HG03354 (cell line): ENCODE measurements around the gene MRPL11.
"Not testable (repeated sequence)": the region's sequence is repeated elsewhere in the genome, so short reads cannot be mapped to it uniquely, and the experiment has no call there.

ENCODE experiments used
- ATAC-seq: cut with Tn5 transposase; IDR thresholded peaks from one replicate; pipeline ENCODE4 v1.9.1; 2021; ENCODE audit warnings: mild to moderate bottlenecking; ENCODE audit not compliant: unreplicated experiment, poor library complexity, severe bottlenecking

The MRPL11 gene

GRCh38 chr11:66467756-66468155 is 29.1 kb upstream of the MRPL11 start:
- no peak for ATAC-seq

DNA sequence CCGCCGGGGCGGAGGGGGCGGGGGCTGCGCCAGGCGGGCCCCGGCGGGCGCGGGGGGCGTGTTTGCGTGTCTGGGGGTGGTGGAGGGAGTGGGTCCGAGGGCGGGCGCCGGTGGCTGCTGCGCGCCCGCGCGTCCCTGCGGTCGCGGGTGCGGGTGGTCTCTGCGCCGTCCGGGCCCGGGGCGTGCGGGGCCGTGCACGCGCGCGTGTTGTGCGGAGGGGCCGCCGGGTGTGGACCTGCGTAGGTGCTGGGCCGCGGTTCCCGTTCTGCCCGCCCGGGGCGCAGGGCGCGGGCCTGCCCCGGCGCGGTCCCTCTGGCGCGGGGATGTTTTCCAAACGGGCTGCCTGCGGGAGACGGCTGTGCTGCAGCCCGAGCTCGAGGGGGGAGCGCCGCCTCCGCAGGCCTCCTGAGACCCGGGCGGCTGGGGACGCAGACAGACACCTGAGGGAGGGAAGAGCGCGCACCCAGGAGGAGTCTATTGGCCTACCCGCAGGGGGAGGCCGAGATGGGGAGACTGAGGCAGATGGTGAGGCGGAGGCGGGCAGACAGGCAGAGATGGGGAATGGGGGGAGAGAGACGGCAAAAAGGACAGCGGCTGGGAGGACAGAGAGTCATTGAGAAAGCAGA is 28.5 kb upstream of the MRPL11 start:
- peak; percentile 41 for ATAC-seq

- peak; percentile 75 for ATAC-seq
These were observed 27.8 kb upstream of the MRPL11 start, which contains the start of gene PELI3 for GRCh38 chr11:66466225-66467033. TSS of gene PELI3 (plus strand) at chr11:66466905. CDS start at chr11:66468129, 1,224 bp downstream.

GRCh38 chr11:66465373-66466224 is 27.0 kb upstream of the MRPL11 start:
- ATAC-seq: no peak

- ATAC-seq: no peak
These were observed 26.3 kb upstream of the MRPL11 start for GRCh38 chr11:66464916-66465315.

- not testable (repeated sequence) for ATAC-seq
These were observed 25.5 kb upstream of the MRPL11 start for GRCh38 chr11:66464116-66464515.

DNA sequence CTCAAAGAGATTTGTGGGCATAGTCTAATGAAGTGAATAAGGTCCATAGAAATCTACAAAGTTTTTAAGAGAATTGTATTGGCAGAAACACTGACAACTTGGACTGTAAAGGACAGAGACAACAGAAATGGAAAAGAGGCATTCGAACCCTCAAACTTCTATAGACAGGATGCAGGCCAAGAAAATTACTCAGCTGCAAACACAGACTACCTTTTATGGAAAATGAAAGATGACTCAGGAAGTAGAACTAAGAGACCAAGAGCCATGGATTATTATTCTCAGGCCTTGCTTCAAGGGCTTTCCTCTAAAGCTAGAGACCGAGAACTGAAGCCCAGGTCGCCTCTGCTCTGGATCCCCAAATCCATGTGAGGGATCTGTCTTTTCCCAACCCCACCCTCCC is 24.3 kb upstream of the MRPL11 start:
- ATAC-seq: no peak

DNA sequence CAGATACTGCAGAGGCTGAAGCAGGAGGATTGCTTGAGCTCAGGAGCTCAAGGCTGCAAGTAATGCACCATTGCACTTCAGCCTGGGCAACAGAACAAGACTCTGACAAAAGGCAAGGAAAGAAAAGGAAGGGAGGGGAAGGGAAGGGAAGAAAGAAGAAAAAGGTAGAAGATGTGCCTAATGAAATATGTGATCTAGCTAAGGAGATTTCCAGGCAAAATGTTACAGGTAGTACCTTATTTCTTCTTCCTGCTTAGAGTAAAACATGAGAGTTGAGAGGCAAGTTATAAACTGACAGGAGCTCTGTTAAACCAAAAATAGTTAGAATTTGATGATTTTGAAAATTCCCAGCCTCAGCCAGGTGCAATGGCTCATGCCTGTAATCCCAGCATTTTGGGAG is 23.4 kb upstream of the MRPL11 start:
- ATAC-seq: no peak

GRCh38 chr11:66459138-66459778 is 20.6 kb upstream of the MRPL11 start:
- ATAC-seq: no peak

- no peak for ATAC-seq
These were observed 19.2 kb upstream of the MRPL11 start for GRCh38 chr11:66457826-66458225.

DNA sequence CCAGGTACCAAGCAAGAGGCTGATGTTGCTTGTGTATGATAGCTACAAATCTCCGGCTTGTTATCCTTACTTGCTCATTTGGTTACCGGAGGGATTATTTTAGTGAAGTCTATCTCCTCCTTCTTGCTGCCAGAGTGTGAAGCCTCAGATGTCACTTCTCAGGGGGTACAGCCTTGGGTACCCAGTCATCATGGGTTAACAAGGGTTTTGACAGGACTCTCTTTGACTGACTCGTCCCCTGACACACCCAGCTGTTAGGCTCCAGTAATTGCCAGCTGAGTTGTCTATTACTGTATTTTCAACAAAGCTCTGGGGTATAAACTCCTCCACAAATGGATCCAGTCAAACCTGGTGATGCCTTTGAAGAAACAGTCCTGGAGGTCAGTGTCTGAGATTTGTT is 16.2 kb upstream of the MRPL11 start:
- no peak for ATAC-seq

GRCh38 chr11:66454247-66454646 is 15.6 kb upstream of the MRPL11 start:
- ATAC-seq: no peak

DNA sequence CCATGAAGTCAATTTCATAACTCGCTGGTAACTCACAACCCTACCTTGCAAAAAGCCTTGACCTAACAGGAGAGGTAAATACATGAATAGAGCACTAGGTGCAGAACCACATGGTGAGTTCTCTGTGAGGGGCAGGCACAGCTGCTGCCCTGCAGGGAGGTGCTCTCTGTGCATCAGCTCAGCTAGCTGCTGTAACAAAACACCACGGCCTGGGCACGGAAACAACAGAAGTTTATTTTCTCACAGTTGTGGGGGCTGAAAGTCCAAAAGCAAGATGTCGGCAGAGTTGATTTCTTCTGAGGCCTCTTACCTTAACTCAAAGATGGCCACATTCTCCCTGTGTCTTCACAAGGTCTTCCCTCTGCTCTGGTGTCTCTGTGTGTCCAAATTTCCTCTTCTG is 13.0 kb upstream of the MRPL11 start:
- no peak for ATAC-seq

DNA sequence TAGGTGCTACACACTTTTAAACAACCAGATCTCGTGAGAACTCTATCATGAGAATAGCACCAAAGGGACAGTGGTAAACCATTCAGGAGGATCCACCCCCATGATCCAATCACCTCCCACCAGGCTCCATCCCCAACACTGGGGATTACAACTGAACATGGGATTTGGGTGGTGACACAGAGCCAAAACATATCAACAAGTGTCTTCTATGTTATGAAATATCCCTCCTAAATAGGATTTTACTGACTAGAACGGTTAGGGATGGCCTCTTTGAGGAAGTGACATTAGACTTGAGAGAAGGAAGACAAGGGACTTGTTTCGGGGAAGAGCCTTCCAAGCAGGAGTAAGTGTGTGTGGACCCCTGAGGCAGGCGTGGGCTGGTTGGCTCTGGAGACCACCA is 11.9 kb upstream of the MRPL11 start:
- ATAC-seq: no peak

- no peak for ATAC-seq
These were observed 9.9 kb upstream of the MRPL11 start for GRCh38 chr11:66448523-66448922.

DNA sequence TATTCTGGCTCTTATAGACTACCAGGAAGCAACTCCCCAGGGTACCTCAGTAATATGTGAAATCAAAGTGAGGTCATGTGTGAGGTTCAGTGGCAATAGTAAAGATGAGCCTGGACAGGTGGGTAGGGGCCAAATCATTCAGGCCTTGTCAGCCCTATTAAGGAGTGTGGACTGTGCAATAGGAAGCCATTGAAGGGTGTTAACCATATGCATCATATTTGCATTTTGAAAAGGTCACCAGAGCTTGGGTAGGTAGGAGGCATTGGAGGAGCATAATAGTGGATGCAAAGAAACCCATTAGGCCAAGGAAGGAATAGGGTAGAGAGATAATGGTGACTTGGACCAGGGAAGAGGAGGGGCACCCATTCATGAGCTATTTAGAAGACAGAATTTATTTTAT is 8.4 kb upstream of the MRPL11 start:
- ATAC-seq: no peak

DNA sequence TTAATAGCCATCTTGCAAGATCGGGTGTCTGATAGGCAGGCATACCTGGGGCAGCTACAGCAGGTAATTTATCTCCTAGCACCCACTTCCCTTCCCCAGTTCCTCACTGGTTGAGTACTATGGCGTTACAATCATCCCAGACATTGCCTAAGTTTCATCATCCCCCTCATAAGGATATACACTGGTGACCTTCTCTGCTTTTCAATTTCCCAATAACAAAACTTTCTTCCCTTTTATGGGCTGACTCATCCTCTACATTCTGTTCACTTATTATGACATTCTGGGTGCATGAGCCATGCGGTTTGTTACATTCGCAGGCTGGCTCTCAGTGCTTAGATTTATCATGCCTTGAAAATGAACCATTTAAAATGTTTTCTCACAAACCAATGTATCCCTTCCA is 5.0 kb upstream of the MRPL11 start:
- ATAC-seq: no peak

GRCh38 chr11:66440940-66441282 is 2.3 kb upstream of the MRPL11 start:
- ATAC-seq: not testable (repeated sequence)

- ATAC-seq: not testable (repeated sequence)
These were observed 1.7 kb upstream of the MRPL11 start for GRCh38 chr11:66440101-66440939.
